SU-DHL-6 (cell line): ENCODE measurements around the gene EMC9.

Experiments
- H2AFZ ChIP-seq: fragments of 200-600 bp; sonication (generic); 2 replicates; pipeline ENCODE4 v1.6.1; 2014; ENCODE audit warnings: low read depth, mild to moderate bottlenecking, moderate library complexity, mixed read lengths, antibody characterized with exemption, low read length; ENCODE audit not compliant: severe bottlenecking
- H3F3A ChIP-seq: fragments of 200-600 bp; shearing (Covaris generic); 2 replicates; pipeline ENCODE4 v1.6.0; 2016; ENCODE audit warnings: antibody characterized with exemption, mild to moderate bottlenecking; ENCODE audit not compliant: insufficient read depth
- H3K27ac ChIP-seq: fragments of 200-600 bp; sonication (generic); 2 replicates; pipeline ENCODE4 v1.5.1; 2016; ENCODE audit warnings: low read depth, mild to moderate bottlenecking, low read length, moderate library complexity, mixed read lengths
- H3K27me3 ChIP-seq: fragments of 200-600 bp; sonication (generic), shearing (Covaris generic); 2 replicates; pipeline ENCODE4 v1.6.0; 2014; ENCODE audit warnings: mild to moderate bottlenecking, low read length
- H3K36me3 ChIP-seq: fragments of 200-600 bp; sonication (generic); 2 replicates; pipeline ENCODE4 v1.6.1; 2014; ENCODE audit warnings: mild to moderate bottlenecking, low read length, mixed read lengths
- H3K4me2 ChIP-seq: fragments of 300-600, 200-600 bp; shearing (Covaris generic), sonication (generic); 2 replicates; pipeline ENCODE4 v1.6.0; 2014; ENCODE audit warnings: low read length, low read depth, mild to moderate bottlenecking; ENCODE audit not compliant: poor library complexity, severe bottlenecking
- H3K4me3 ChIP-seq: fragments of 200-600 bp; sonication (generic); 2 replicates; pipeline ENCODE4 v1.5.1; 2014; ENCODE audit warnings: antibody characterized with exemption, low read length, mild to moderate bottlenecking, mixed read lengths; ENCODE audit not compliant: insufficient read depth, poor library complexity, severe bottlenecking
- H3K79me2 ChIP-seq: fragments of 200-600 bp; sonication (generic); 2 replicates; pipeline ENCODE4 v1.6.1; 2014; ENCODE audit warnings: mild to moderate bottlenecking, low read length, moderate library complexity; ENCODE audit not compliant: insufficient read depth
- H3K9ac ChIP-seq: fragments of 200-600 bp; sonication (generic); 2 replicates; pipeline ENCODE4 v1.7.0; 2014; ENCODE audit warnings: mild to moderate bottlenecking, low read length
- H3K9me2 ChIP-seq: fragments of 200-600 bp; sonication (generic); replicated peaks from 2 replicates; pipeline ENCODE4 v1.6.1; 2014; ENCODE audit warnings: low read length; ENCODE audit not compliant: insufficient read depth
- H3K9me3 ChIP-seq: fragments of 200-600 bp; sonication (generic); 2 replicates; pipeline ENCODE4 v1.6.1; 2014; ENCODE audit warnings: low read length, mixed read lengths; ENCODE audit not compliant: insufficient read depth
- H4K20me1 ChIP-seq: fragments of 200-600 bp; sonication (generic); 2 replicates; pipeline ENCODE4 v1.6.1; 2014; ENCODE audit warnings: low read depth, mild to moderate bottlenecking, antibody characterized with exemption, low read length, moderate library complexity, mixed read lengths
- CTCF ChIP-seq: fragments of 200-600 bp; sonication (generic); IDR thresholded peaks from one replicate; pipeline ENCODE4 v1.5.1; 2017; ENCODE audit warnings: antibody characterized with exemption, mild to moderate bottlenecking, low read length, moderate library complexity; ENCODE audit not compliant: insufficient read depth, poor library complexity, severe bottlenecking
- EZH2phosphoT487 ChIP-seq: fragments of 200-600 bp; sonication (generic), shearing (Covaris generic); conservative IDR thresholded peaks from 2 replicates; pipeline ENCODE4 v1.6.1; 2018; ENCODE audit warnings: mild to moderate bottlenecking, antibody characterized with exemption, low read length, moderate library complexity, mixed read lengths

The EMC9 gene

DNA sequence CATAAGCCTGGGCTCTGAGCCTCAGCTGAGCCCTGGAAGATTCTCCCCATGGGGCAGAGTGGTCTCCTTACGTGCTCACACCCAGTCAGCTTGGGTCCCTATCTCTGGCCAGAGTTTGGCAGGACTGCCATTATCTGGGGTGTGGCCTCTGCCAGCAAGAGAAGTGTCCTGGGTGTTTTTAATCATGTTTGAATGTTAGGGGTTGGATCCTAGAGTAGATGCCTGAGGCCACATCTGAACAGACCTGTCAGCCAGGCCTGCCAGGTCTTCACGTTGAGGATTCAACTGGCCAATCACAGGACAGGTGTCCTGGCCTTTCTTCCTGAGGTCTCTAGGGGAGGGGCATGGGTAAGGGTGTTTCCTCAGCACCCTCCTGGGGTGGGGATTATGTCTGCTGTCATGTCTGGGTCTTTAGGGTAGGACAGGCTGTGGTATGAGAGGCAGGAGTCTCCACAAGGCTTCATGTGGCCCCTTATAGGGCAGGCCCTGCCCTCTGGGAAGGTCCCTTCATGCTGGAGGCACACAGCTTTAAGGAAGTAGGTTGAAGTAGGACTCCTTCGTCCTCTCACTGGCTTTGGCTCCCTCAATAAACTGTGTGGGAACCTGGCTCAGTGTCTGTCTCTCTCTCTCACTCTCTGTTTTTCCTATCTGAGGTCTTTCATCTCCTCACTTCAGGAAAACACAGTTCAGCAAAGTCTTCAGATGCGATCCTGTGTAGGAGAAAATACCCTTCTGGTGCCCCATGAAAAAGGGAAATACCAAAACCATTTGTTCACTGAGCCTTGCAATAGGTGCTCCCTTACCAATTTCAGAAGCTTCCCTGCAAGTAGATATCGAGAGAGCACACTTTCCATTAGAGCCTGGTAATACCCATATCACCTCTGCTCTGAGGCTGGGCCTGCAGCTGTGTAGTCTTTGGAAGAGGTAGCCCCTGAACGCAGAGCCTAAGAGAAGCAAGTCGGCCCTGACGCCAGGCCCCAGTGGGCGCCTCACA, 17.7 kb downstream of the EMC9 start:
- H2AFZ ChIP-seq = no peak overlapping the region
- no peak for TF ChIP-seq EZH2phosphoT487
- TF ChIP-seq CTCF = no peak

GRCh38 chr14:24122898-24123297, 18.5 kb downstream of the EMC9 start:
- Histone ChIP-seq H3K27ac (no peak overlapping the region), H3K79me2 (no peaks in the 10 kb centered on the region), H3F3A (no peaks in the 10 kb centered on the region), H3K9me3 (no peaks in the 10 kb centered on the region), H4K20me1 (no peaks in the 10 kb centered on the region), H3K4me2 (no peak overlapping the region), H3K9me2 (no peaks in the 10 kb centered on the region), H3K4me3 (no peak overlapping the region), H2AFZ (no peak overlapping the region), H3K9ac (no peak overlapping the region), H3K36me3 (no peaks in the 10 kb centered on the region), H3K27me3 (no peaks in the 10 kb centered on the region)
- TF ChIP-seq EZH2phosphoT487 (no peak), CTCF (no peak)

More for the DNA sequence above, 17.7 kb downstream of the EMC9 start:
- H3K9me2 ChIP-seq = no peaks in the 10 kb centered on the region
- H3K36me3 ChIP-seq = no peaks in the 10 kb centered on the region
- H3K27ac ChIP-seq = no peak overlapping the region
- H3K4me3 ChIP-seq = no peak overlapping the region
- no peaks in the 10 kb centered on the region for H3K27me3 ChIP-seq
- no peaks in the 10 kb centered on the region for H3K9me3 ChIP-seq
- H3K4me2 ChIP-seq = no peak overlapping the region
- no peaks in the 10 kb centered on the region for H4K20me1 ChIP-seq
- H3K79me2 ChIP-seq = no peaks in the 10 kb centered on the region
- no peaks in the 10 kb centered on the region; the same call in 1 of the 2 replicates for H3F3A ChIP-seq
- H3K9ac ChIP-seq = no peak overlapping the region

DNA sequence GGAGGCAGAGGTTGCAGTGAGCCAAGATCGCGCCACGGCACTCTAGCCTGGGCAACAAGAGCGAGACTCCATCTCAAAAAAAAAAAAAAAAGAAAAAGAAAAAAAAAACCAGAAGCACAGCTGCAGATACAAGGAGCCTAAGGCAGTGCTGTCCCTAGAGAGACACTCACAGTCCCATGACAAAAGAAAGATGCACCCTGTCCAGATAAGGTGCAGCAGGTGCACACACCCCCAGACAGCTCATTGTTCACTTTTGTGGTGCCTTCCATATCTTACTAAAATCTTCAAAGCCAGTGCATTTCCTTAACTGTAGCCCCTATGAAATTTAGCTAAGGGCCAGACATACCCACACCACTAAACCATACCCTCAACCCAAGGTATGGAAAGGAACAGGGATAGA, 19.0 kb downstream of the EMC9 start:
- Histone ChIP-seq H3K27ac (no peak overlapping the region), H3K4me3 (no peak overlapping the region), H3F3A (no peaks in the 10 kb centered on the region), H3K9me3 (no peaks in the 10 kb centered on the region), H4K20me1 (no peaks in the 10 kb centered on the region), H3K36me3 (no peaks in the 10 kb centered on the region), H3K4me2 (no peak overlapping the region), H3K79me2 (no peaks in the 10 kb centered on the region), H2AFZ (no peak overlapping the region), H3K27me3 (no peaks in the 10 kb centered on the region), H3K9me2 (no peaks in the 10 kb centered on the region), H3K9ac (no peak overlapping the region)
- no peak for TF ChIP-seq EZH2phosphoT487
- no peak for TF ChIP-seq CTCF
